Measurements from ENCODE around the gene FNTB.

- TF ChIP-seq, protein P1, sequence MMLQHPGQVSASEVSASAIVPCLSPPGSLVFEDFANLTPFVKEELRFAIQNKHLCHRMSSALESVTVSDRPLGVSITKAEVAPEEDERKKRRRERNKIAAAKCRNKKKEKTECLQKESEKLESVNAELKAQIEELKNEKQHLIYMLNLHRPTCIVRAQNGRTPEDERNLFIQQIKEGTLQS (CRISPR knock-in tag; IDR thresholded peaks at IDR 0.05) = no peak
- TF ChIP-seq, protein P2, sequence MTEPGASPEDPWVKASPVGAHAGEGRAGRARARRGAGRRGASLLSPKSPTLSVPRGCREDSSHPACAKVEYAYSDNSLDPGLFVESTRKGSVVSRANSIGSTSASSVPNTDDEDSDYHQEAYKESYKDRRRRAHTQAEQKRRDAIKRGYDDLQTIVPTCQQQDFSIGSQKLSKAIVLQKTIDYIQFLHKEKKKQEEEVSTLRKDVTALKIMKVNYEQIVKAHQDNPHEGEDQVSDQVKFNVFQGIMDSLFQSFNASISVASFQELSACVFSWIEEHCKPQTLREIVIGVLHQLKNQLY (CRISPR knock-in tag; IDR thresholded peaks at IDR 0.05) = no peak
- no peak for TF ChIP-seq ZFP36 (IDR thresholded peaks at IDR 0.05; ENCODE audit: borderline replicate concordance, low read depth, low read length, partially characterized antibody)
- TF ChIP-seq NR2F2 (IDR thresholded peaks at IDR 0.05; ENCODE audit: borderline replicate concordance, low read depth) = no peak
- TF ChIP-seq, protein P3, sequence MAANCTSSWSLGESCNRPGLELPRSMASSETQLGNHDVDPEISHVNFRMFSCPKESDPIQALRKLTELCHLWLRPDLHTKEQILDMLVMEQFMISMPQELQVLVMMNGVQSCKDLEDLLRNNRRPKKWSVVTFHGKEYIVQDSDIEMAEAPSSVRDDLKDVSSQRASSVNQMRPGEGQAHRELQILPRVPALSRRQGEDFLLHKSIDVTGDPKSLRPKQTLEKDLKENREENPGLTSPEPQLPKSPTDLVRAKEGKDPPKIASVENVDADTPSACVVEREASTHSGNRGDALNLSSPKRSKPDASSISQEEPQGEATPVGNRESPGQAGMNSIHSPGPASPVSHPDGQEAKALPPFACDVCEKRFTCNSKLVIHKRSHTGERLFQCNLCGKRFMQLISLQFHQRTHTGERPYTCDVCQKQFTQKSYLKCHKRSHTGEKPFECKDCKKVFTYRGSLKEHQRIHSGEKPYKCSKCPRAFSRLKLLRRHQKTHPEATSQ (CRISPR knock-in tag; IDR thresholded peaks at IDR 0.05; ENCODE audit: borderline replicate concordance) = no peak
- no peak for TF ChIP-seq EZH2 (conservative IDR thresholded peaks at IDR 0.05; ENCODE audit: low read depth, low read length)
- TF ChIP-seq RAD21 (CRISPR knock-in tag; IDR thresholded peaks at IDR 0.05) = no peak
- TF ChIP-seq, protein P4, sequence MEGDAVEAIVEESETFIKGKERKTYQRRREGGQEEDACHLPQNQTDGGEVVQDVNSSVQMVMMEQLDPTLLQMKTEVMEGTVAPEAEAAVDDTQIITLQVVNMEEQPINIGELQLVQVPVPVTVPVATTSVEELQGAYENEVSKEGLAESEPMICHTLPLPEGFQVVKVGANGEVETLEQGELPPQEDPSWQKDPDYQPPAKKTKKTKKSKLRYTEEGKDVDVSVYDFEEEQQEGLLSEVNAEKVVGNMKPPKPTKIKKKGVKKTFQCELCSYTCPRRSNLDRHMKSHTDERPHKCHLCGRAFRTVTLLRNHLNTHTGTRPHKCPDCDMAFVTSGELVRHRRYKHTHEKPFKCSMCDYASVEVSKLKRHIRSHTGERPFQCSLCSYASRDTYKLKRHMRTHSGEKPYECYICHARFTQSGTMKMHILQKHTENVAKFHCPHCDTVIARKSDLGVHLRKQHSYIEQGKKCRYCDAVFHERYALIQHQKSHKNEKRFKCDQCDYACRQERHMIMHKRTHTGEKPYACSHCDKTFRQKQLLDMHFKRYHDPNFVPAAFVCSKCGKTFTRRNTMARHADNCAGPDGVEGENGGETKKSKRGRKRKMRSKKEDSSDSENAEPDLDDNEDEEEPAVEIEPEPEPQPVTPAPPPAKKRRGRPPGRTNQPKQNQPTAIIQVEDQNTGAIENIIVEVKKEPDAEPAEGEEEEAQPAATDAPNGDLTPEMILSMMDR (CRISPR knock-in tag; IDR thresholded peaks at IDR 0.05) = no peak
- TF ChIP-seq ZNF589 (CRISPR knock-in tag; conservative IDR thresholded peaks at IDR 0.05) = no peak
- no peak for TF ChIP-seq ZNF207 (IDR thresholded peaks at IDR 0.05; ENCODE audit: borderline replicate concordance)
- TF ChIP-seq, protein P5, sequence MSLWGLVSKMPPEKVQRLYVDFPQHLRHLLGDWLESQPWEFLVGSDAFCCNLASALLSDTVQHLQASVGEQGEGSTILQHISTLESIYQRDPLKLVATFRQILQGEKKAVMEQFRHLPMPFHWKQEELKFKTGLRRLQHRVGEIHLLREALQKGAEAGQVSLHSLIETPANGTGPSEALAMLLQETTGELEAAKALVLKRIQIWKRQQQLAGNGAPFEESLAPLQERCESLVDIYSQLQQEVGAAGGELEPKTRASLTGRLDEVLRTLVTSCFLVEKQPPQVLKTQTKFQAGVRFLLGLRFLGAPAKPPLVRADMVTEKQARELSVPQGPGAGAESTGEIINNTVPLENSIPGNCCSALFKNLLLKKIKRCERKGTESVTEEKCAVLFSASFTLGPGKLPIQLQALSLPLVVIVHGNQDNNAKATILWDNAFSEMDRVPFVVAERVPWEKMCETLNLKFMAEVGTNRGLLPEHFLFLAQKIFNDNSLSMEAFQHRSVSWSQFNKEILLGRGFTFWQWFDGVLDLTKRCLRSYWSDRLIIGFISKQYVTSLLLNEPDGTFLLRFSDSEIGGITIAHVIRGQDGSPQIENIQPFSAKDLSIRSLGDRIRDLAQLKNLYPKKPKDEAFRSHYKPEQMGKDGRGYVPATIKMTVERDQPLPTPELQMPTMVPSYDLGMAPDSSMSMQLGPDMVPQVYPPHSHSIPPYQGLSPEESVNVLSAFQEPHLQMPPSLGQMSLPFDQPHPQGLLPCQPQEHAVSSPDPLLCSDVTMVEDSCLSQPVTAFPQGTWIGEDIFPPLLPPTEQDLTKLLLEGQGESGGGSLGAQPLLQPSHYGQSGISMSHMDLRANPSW (CRISPR knock-in tag; IDR thresholded peaks at IDR 0.05; ENCODE audit: borderline replicate concordance) = no peak
- no peak for TF ChIP-seq ZIK1 (CRISPR knock-in tag; IDR thresholded peaks at IDR 0.05; ENCODE audit: borderline replicate concordance, low read depth)
- no peak for TF ChIP-seq DNMT1 (CRISPR knock-in tag; IDR thresholded peaks at IDR 0.05)
- TF ChIP-seq, protein P6, sequence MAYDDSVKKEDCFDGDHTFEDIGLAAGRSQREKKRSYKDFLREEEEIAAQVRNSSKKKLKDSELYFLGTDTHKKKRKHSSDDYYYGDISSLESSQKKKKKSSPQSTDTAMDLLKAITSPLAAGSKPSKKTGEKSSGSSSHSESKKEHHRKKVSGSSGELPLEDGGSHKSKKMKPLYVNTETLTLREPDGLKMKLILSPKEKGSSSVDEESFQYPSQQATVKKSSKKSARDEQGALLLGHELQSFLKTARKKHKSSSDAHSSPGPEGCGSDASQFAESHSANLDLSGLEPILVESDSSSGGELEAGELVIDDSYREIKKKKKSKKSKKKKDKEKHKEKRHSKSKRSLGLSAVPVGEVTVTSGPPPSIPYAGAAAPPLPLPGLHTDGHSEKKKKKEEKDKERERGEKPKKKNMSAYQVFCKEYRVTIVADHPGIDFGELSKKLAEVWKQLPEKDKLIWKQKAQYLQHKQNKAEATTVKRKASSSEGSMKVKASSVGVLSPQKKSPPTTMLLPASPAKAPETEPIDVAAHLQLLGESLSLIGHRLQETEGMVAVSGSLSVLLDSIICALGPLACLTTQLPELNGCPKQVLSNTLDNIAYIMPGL (CRISPR knock-in tag; IDR thresholded peaks at IDR 0.05; ENCODE audit: borderline replicate concordance in 1 of 2, low read depth in 1 of 2) = no peak
These were observed 33.4 kb upstream of the FNTB start for GRCh38 chr14:64953310-64953654.
